HG03175 (cell line): Measurements from ENCODE around the gene DNAH9.
"Not testable (repeated sequence)": the region's sequence is repeated elsewhere in the genome, so short reads cannot be mapped to it uniquely, and the experiment has no call there.

Experiments used
- ATAC-seq: cut with Tn5 transposase; IDR thresholded peaks from one replicate; pipeline ENCODE4 v1.9.1; 2021; ENCODE audit warnings: mild to moderate bottlenecking, moderate library complexity; ENCODE audit not compliant: unreplicated experiment

DNAH9 gene

DNA sequence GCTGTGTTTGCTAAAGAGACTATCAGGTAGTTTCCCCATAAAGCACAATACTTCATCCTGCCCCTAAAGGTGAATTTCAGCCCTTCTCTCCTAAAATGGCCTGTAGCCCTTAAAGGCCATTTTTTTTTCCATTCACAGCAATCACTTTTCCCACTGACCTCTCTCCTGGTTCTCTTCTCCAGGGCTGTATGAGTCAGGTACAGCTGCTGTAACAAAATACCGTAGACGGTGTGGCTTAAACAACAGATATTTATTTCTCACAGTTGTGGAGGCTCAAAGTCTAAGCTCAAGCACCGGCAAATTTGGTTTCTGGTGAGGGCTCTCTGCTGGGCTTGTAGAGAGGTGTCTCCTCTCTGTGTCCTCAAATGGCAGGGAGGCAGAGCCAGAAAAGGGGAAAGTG lies 354.3 kb downstream of the DNAH9 start:
- ATAC-seq = no peak

DNA sequence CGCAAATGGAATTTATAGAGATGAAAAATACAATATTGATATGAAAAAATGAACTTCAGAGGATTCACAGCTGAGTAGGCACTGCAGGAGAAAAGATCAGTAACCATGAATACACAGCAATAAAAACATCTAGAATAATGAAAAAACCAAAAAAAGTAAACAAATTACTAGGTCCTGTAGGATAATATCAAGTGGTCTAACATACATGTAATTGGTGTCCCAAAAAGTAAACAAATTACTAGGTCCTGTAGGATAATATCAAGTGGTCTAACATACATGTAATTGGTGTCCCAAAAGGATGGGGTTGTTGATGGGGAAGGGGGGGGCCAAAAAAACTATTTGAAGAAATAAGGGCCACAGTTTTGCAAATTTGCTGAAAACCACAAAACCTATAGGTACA lies 355.7 kb downstream of the DNAH9 start:
- no peak for ATAC-seq

DNA sequence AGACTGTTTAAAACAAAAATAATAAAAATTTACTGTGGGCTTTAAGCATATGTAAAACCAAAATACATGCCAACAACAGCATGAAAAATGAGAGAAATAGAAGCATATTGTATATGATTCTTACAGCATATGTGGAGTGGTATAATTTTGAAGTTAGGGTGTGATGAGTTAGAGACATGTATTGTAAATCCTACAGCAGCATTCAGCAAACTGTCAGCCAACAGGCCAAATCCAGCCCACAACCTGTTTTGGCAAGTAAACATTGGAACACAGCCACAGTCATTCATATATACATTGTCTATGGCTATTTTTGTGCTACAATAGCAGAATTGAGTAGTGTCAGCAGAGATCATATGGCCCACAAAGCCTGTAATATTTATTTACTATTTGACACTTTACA lies 356.7 kb downstream of the DNAH9 start:
- no peak for ATAC-seq

DNA sequence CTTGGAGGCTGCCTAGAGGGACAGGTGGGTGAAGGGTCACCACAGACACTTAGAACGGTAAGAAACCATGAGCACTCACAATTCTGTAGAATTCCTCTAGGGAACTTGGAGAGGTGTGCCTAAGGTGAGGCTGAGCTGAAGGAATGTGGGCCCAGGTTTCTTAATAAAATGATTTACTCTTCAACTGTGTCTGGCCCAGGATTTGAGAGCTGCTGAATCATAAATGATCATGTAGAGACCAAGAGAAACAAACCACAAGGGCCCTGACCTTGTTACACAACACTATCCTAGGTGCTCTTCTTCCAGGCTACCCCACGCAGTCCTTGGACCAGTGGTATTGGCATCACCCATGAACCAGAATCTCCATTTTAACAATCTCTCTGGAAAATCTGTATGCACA lies 371.3 kb downstream of the DNAH9 start:
- no peak for ATAC-seq

DNA sequence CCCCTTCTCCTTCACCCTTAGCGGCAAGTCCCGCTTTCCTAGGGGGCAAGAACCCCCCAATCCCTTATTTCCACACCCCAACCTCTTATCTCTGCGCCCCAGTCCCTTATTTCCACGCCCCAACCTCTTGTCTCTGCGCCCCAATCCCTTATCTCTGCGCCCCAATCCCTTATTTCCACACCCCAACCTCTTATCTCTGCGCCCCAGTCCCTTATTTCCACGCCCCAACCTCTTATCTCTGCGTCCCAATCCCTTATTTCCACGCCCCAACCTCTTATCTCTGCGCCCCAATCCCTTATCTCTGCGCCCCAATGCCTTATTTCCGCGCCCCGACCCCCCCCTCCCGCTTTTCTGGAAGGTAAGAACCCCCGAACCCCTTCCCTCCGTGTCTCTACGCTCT lies 374.5 kb downstream of the DNAH9 start:
- not testable (repeated sequence) for ATAC-seq

DNA sequence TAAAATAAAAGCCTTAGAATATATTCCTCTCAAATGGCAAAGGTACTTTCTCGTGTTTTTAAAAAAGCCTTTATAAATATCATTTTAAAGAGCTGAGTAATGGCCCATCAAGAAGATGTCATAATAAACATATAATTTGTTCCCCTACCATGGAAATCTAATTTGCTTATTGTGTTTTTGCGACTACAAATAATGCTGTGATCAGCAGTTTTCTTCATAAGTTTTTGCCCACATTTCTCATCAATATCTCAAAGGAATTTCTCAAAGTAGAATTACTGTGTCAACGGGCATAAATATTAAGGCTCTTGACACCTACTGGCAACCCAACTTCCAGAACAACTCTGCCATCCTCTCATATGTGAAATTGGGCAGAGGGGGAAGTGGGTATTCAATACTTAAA lies 381.5 kb downstream of the DNAH9 start:
- no peak for ATAC-seq

DNA sequence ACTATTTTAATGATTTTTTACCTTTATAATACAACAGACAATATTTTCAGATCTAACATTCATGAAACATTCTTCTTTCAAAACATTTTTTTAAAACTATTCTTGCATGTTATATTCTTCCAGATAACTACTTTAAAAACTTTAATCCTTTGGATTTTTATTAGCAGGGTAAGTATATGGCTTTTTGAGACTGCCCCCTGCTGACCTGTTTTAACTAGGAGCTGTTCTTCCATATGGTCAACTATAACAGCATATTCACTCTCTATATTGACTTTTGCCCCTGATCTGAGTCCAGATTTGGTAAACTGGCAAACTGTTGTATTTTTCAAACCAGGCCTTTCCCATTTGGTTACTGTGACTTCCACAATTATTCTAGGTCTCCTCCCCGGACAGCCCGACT lies 382.5 kb downstream of the DNAH9 start:
- no peak for ATAC-seq

DNA sequence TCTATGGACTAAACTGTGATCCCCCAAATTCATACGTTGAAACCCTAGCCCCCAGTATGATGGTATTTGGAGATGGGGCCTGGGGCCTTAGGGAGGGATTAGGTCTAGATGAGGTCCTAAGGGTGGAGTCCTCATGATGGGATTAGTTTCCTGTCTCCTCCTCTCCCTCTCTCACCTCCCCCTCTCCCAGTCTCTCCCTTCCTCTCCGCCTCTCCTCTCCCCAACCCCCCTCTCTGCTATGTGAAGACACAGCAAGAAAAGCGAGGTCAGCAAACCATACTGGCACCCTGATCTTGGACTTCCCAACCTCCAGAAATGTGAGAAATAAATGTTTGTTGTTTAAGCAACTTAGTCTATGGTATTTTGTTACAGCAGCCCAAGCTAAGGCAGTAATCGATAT lies 383.6 kb downstream of the DNAH9 start:
- ATAC-seq = no peak

DNA sequence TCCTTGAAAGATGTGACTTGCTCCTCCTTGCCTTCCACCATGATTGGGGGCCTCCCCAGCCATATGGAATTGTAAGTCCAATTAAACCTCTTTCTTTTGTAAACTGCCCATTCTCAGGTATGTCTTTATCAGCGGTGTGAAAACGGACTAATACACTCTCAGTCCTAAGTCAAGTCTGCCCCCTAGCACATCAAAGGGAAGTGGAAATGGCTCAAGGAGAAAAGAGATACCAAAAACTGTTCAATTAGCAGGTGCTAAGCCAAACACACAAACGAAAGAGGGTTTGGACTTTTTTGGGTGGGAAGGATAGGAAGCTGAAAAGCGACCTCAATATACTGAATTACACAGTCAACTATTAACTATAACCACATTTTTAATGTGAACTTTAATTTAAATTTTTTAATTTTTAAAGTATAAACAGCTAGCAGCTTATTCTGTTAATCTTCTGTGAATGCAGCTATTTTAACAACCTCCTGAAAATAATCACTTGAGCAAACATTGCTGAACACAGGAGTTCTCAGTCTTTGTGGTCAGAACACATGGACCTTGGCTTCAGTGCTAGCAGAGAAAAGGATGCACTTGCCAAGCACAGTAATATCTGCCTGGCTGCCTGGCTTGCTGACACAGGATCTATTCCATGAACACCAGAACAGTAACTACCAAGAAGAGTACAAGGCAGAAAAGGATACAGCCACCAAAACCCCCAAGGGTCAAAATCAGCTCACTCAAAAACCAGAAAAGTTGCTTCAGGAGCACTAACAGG lies 388.1 kb downstream of the DNAH9 start:
- no peak for ATAC-seq

DNA sequence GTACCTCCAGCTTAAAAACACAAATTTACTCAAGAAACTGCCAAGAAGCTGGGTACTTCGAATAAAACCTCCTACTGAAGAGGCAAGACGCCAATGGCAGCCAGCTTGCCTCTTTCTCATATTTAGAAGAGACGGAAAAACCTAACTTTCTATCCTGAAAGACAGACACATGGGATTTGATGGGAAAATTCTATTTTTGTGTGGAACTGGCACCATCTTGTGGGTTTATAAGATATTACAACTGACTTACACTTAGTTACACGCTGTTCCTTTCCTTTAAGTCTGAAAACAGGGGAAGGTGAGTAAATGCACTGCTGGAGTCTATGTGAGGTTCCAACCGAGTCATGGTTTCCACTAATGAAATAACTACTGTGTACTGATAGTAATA lies 388.7 kb downstream of the DNAH9 start:
- no peak for ATAC-seq

DNA sequence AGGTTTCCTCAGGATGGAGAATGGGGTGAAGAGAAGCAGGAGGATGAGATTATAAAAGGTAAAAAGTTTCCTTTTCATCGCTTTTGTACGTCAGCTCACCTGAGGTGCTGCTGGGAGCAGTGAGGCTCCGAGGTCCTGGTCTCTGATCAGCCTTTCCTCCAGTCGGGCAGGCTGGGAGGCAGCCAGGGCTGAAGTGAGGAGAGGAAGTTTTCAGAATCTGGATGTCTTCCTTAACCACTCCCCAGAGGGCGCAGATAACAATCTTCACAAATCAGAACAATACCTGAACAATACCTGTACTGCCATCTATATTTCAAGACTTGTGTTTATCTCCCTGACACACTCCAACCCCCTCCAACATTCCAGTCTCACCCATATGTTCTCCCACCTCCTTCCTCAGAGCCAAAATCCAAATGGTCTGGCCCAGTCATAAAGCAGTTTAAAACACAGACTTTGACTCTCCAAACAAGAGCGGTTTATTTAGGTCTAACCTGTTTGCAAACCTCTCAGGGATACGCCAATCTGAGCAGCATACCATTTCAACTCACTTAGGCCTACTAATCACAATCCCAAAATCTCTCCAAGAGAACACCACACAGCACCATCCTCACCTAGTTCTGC lies 392.2 kb downstream of the DNAH9 start:
- ATAC-seq = no peak

DNA sequence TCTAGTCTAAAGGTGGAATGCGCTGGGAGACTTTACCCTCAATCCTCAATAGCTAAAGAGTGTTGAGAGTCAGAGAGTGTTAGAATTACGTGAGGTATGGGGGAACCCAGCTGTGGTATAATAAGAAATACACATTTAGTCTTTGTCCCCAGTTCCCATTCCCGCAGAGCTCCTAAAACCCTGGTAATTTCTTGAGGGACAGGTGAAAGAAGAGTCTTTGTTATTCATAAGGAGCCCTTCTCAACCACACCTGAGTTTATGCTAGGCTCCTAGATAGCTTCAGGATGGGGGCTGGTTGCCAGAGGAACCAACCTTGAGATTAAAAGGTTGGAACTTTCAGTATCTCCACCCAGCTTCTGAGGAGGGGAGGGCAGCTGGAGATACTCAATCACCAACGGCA lies 393.2 kb downstream of the DNAH9 start:
- no peak for ATAC-seq

DNA sequence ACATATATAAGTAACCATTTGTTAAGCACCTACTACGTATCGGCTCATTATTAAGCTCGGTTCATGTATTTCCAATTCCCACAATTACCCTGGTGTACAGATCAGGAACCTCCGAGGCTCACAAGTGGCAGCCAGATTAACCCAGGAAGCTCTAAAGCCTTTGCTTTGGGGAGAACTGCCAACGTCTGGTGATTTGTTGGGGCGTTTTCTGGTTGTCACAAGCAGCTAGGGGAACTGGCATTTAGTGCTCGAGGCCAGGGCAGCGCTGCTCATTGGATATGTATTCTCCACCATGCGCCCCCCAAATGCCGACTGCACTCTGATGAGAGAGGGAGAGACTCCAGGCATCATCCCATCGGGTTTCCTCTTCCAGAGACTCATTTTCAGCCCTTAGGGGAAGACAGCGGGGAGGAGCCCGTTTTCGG lies 398.5 kb downstream of the DNAH9 start:
- peak; percentile 45 for ATAC-seq

DNA sequence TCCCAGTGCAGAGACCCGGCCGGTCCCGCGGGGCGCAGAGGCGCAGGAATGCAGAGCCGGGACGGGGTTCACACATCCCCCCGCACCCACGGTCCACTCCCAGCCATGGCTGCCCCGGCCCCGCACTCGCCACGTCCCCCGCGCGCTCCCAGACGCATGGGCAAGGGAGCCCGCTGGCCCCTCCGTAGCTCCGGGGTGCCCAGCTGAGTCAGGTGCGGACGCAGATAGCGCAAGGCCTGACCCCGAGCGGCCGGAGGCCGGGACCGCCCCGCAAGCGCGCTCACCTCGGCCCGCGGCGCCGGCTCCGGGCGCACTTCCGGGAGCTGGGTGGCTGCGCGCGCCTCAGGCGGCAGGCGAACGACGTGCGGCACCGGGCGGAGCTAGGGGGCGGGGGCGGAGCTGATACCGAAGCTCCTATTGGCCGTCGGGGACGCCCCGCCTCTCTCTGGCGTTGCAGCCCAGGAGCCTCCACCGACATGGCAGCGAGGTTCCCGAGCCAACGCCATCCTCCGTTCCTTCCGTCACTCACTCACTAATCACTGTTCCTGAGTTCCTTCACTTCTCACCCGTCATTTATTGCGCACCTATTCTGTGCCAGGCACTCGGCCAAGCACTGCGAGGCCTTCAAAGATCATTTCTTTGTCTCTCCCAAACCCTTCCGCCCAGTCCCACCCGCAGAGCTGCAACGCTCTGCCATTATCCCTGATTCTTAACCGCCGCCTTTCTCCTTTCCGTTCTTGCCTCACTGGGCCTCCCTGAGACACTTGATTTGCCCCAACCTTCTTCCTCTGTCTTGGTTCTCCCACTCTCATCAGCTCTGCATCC lies 399.1 kb downstream of the DNAH9 start, which contains the start of gene ZNF18:
TSS of gene ZNF18 (minus strand) at position 329 of the 825 bp plus-strand sequence. CDS start 4,646 bp downstream, outside the sequence.
- ATAC-seq = peak; percentile 94

DNA sequence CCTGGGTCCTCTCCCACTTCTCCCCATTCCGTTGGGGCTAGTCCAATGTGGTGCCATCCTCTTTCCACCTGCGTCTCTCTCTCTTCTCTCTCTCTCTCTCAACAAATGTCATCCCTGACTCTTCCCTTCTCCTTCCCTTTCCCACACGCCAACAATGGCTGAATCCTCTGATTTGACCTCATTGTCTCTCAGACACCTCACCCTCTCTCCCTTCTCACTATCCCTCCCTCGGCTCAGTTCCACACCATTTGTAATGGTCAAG lies 399.6 kb downstream of the DNAH9 start:
- ATAC-seq = no peak

DNA sequence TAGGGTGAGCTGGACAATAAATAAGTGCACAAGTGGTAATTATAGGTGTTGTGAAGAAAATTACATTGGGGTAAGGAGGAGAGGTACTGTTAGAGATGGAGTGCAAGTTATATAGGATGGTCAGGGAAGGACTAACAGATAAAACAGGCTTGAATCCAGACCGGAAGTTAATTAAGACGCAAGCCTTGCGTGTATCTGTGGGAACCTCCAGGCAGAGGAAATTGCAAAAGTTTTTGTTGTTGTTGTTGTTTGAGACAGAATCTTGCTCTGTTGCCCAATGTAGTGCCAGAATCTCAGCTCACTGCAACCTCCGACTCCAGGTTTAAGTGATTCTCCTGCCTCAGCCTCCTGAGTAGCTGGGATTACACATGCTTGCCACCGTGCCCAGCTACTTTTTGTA lies 401.4 kb downstream of the DNAH9 start:
- no peak for ATAC-seq

DNA sequence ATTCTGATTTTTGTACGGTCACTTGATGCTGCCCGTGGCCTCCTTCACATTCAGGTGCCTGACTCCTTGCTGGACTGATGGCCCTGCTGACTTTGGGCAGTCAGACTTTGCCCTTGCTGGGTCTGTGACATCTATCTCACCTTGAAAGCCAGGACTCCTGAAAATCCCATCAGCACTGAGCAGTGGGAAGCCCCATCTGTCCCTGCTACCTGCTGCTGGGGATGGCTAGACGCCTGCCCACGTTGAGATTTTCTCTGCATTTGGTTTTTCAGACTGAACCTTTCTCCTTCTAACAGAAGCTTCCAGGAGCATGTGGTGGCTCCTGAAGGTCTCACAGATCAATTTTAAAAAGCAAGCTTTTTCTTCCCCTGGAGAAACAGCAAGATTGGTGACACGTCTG lies 409.2 kb downstream of the DNAH9 start:
- no peak for ATAC-seq
